Cerebellar nuclear complex (tissue), 1 donor: ENCODE results near the gene FERMT3.

ENCODE experiments used
- DNase-seq, 2 experiments: peaks; one replicate each; lab custom pipeline; 2025; lab: John Stamatoyannopoulos, UW

FERMT3 gene

DNA sequence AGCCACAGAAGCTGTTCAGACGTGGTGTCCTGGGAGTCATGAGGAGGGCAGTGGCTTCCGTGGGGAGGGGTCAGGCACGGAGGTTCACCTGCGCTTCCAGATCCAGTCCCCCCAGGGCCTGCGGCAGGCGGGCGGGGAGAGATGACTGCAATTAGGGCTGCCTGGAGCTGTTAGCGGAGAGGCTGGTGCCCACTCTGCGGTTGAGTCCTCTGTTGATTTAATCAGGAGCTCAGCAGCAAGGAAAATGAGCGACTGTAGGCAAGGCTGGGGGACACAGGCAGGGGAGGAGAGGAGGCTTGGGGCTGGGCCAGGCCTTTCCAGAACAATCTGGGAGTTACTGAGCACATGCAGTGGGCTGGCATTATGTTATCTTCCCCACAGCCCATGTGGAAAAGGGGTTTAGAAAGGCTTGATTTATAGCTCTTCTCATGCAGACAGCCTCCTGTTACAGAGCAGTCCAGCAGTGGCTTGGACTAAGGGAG is 57.9 kb downstream of the FERMT3 start:
- no peak for DNase-seq

- DNase-seq = no peak
These were observed 58.9 kb downstream of the FERMT3 start for GRCh38 chr11:64265176-64266160.

DNA sequence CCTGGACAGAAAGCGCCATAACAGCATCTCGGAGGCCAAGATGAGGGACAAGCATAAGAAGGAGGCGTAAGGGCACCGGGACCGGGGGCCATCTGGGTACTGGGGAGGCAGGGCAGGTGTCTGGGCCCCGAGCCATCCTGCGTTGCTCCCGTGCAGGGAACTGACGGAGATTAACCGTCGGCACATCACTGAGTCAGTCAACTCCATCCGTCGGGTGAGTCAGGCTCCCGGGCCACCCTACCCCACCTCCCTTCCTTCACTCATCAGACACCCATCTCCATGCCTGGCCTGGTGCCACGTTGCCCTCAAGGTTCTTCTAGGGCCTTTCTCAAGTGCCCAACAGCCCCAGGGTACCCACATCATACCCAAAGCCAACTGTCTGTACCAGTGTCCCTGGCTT is 59.8 kb downstream of the FERMT3 start:
- DNase-seq = no peak

GRCh38 chr11:64267207-64267945 is 60.9 kb downstream of the FERMT3 start:
- no peak for DNase-seq

DNA sequence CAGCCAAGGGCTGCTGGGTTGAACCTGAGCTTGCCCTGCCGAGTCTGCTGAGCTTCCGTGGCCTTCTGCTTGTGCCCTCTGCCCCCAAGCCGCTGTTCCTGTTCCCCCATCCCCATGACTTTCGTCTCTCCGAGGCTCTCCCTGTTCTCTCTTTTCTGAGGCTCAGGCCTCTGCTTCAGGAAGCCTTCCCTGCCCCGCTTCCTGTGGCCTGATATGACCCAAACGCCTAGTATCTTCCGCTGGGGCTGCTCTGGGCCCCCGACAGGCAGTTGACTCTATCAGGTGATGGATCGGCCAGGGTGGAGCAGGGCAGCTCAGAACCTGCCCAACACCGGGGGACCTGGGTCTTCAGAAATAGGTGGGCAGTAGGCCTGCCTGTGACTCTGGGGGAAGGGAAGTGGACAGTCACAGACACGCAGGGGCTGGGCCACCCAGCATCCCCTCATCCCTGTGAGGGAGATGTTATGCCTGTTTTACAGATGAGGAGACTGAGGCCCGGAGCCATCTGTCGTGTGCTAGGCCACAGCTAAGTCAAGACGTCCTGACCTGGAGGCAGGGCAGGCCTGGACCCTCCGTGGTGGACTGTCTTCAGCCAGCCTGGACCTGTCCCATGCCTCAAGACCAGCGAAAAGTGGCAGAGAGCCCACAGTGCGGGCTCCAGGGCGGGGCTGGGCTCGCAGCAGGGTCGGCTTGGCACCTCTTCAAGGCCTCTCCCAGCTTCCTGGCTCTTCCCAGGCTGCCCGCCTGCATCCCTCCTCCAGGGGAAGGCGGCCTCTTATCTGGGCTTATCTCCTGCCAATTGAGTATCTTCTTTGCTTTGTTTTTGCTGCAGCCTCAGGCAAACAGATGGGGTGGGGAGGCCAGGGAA is 61.7 kb downstream of the FERMT3 start:
- no peak for DNase-seq

DNA sequence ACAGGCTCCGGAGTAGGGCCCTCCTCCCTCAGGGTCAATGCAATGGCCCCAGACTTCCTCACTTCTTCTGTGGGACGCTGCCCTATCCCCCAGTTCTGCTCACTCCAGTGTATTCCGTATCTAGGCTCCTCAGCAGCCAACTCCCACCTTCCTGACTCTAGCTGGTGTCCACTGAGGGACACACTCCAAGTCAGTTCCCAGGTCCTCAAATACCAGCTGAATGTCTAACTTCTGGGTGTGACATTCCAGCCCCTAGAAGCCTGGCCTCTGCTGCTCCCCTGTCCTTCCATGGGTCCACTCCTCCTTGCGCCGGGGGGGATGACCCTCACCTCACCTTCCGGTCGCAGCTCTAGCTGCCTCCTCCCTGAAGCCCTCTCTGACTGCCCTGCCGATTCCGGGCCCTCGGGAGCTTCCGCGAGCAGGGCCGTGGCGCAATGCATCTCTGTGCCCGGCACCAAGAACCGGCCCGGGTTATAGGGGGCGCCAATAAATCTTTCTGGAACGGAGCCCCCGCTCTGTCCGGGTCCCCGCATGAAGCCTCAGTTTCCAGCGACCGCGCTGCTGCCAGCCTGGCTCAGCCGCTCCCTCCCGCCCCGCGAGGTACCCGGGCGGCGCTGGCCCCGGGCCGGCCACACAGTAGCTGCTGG is 62.5 kb downstream of the FERMT3 start:
- DNase-seq = no peak

DNA sequence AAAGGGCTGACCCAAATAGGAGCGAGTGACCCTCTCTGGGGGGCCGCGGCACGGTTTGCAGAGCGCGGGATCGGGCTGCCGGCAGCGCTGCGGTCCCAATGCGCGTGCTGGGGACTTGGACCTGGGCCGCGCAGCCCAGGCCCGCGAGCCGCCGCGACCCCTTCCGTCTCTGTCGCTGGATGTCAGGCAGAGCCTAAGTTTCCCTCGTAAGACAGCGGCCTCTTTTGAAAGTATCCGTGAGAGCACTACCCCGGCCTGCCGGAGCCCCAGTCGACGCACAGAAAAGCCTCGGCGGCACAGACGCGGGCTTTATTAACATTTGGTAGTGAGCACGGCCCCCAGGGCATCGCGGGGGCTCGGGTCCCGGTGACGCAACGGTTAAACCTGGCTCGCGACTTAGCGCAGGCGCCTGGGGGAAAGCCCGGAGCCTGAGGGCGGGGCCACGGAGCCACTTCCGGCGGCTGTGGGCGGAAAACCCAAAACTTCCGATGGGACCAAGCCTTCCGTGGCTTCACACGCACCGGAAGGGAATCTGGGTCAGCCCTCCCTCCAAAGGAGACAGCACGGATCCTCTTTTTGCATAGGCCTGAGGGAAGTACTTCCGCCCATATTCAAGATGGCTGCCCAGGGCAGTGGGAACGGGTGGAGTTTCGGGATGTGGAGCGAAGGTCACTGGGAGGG is 63.2 kb downstream of the FERMT3 start:
- peak; percentile 96 to 99 for DNase-seq
